ENCODE measurements around the gene NUMB. TPM values are rescaled to one million over a fixed set of nuclear protein-coding genes. Genes with fewer than 3 reads are reported as not detected.
A peak's percentile ranks its signal among the peaks of the same experiment; 100 is the strongest.

Gene NUMB
- total and polyA plus RNA-seq, 2 of the 4 experiments (the other 2 are of a cell fraction): 45.9 to 114 TPM

DNA sequence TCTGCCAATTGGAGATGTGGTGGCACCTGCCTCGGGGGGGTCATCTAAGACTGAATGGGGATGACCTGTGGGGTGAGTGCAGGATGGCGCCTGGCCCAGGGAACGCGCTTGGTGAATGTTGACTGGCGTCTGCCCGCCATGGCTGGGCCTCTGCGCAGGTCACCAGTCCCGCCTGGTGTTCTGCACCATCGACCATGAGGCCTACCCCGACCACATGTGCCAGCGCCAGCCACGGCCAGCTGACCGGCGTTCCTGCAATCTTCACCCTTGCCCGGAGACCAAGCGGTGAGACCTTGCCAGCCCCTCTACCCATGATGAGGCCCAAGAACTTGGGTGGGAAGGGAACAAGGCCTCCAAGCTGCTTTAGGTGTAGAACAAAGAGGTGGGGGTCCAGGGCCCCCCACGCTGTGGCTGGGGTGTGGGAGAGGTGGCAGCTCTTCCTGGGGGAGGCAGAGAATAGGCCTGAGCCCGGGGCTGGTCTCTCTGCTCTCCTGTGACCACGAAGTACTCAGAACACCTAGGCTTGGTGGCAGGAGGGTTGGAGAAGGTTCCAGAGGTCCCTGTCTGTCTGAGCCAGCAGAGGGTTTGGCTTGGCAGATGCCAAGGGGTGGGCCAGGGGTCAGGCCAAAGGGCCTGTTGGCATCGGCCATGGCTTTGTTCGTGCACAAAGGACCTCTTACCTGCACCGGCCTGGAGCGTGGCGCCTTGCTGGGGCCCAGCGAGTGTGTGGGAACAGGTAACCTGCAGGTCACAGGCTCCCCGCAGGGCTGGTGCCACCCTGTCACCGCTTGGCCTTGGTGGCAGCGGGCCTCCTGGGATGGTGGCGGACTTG, 205.6 kb downstream of the NUMB start:
- dilution Hi-C loops (cut with HindIII; ENCODE audit: low sequenced_read_pairs, unreplicated experiment): no loop called here
- no peak overlapping the region for H2BK120ac ChIP-seq (ENCODE audit: low read depth, low read length)
- H4K8ac ChIP-seq (ENCODE audit: low read depth in 2 of 2, low read length in 2 of 2): no peak overlapping the region
- H3K4me3 ChIP-seq (ENCODE audit: insufficient read depth, low read depth, low read length): no peak overlapping the region
- no peak overlapping the region for H2BK15ac ChIP-seq (ENCODE audit: low read depth, low read length)
- H3K56ac ChIP-seq (ENCODE audit: extremely low read depth, insufficient read depth, low read length): no peak overlapping the region
- no peak overlapping the region for H3K9ac ChIP-seq (ENCODE audit: low read depth, low read length)
- H3K14ac ChIP-seq (replicated peaks; ENCODE audit: low read depth, low read length): no peak overlapping the region
- WGBS, 2 experiments (ENCODE audit: extremely low coverage in 2 of 2, insufficient read length in 1 of 2): 85% methylated on average over 15 of the region's 29 CpGs; no CpG with 5 or more reads in 1 of the 2 experiments
- H2AK5ac ChIP-seq (ENCODE audit: low read depth, low read length): no peak overlapping the region
- intact Hi-C loops (cut with micrococcal nuclease): no loop called here
- H3K4me1 ChIP-seq (ENCODE audit: control insufficient read depth, insufficient read depth, low read length): no peaks in the 10 kb centered on the region
- no peak overlapping the region for H4K5ac ChIP-seq (ENCODE audit: low read depth, low read length)
- no peaks in the 10 kb centered on the region for H3K9me3 ChIP-seq (ENCODE audit: control insufficient read depth, insufficient read depth, low read length)
- H3K27ac ChIP-seq (ENCODE audit: insufficient read depth, low read length): no peak overlapping the region
- H2BK5ac ChIP-seq (ENCODE audit: low read depth, low read length, poor library complexity, severe bottlenecking): no peak overlapping the region
- H4K91ac ChIP-seq (ENCODE audit: insufficient read depth, low read depth, low read length): no peak overlapping the region
- ATAC-seq (ENCODE audit: low read depth) (no peak), DNase-seq (no peak)
- H3K23ac ChIP-seq (ENCODE audit: low read depth, low read length): no peak overlapping the region
- ChIA-PET CTCF (no interaction called here), POLR2A (ENCODE audit: unreplicated experiment) (no interaction called here)
- no peaks in the 10 kb centered on the region for H3K27me3 ChIP-seq (ENCODE audit: control insufficient read depth, insufficient read depth, low read length)
- H2AK9ac ChIP-seq (replicated peaks; ENCODE audit: low read depth, low read length, poor library complexity): peak overlapping the region; percentile 65
- H3K4me2 ChIP-seq (ENCODE audit: low read depth, low read length): no peak overlapping the region
- H3K4ac ChIP-seq (ENCODE audit: low read depth, low read length): no peak overlapping the region
- no peak overlapping the region for H2BK20ac ChIP-seq (ENCODE audit: low read depth, low read length)
- no peaks in the 10 kb centered on the region for H3K9me1 ChIP-seq (ENCODE audit: insufficient read depth, low read length)
- no peak overlapping the region for H2AFZ ChIP-seq (replicated peaks; ENCODE audit: low read length, poor library complexity)
- BruUV-seq (replicated peaks): no TSS peak
- no peaks in the 10 kb centered on the region for H3K36me3 ChIP-seq (ENCODE audit: control insufficient read depth, insufficient read depth, low read length)
- H3K79me1 ChIP-seq (ENCODE audit: low read depth in 1 of 2, low read length in 2 of 2): no peaks in the 10 kb centered on the region
- TF ChIP-seq MAZ (IDR thresholded peaks at IDR 0.05; ENCODE audit: borderline replicate concordance, low read depth, low read length): no peak
- no peak for TF ChIP-seq POLR2A (IDR thresholded peaks at IDR 0.05; ENCODE audit: low read depth, low read length)
- TF ChIP-seq RAD21 (IDR thresholded peaks at IDR 0.05; ENCODE audit: low read length): no peak
- TF ChIP-seq RCOR1 (IDR thresholded peaks at IDR 0.05; ENCODE audit: insufficient replicate concordance, low read length): no peak
- H4K20me1 ChIP-seq (ENCODE audit: insufficient read depth, low read length): no peaks in the 10 kb centered on the region
- in situ Hi-C loops (cut with MboI; ENCODE audit: low sequenced_read_pairs): no loop called here
- H3K18ac ChIP-seq (ENCODE audit: low read depth, low read length): no peak overlapping the region

All from IMR-90 (cell line).